ENCODE measurements around the gene MORF4L2.
"Not testable (repeated sequence)": the region's sequence is repeated elsewhere in the genome, so short reads cannot be mapped to it uniquely, and the experiment has no call there.

Gene MORF4L2

DNA sequence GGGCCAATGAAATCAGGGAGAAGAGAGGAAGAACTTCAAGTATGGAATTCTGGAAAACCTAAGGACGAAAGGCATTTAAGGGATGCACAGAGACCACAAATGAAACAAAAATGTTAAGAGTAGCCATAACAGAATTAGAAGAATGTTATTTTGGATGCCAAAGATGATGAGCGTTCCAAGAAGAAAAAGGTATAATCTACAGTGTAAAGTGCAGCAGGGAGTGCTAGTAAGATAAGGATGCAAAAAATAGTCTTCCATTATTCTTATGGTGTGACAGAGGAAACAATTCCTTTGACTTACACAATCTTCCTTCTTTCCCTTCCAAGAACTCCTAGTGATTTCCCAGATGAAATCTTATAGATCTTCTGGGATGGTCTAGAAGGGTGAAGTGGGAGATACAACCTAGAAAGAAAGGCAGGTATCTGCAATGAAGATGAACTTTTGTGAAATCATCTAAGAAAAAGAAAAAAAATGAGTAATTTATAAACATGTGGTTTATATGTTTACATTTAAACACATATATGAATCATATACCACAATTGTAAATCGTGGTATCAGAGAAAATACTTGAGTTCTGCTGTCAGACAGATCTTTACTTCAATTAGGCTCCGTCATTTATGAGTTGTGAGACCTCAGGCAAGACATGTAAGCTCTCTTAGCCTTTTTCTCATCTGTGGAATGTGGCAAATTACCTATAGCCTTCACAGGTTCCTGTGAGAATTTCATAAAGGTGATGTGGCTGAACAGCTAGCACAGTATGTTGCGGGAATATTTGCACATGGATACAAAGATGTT, 8.1 kb downstream of the MORF4L2 start:
- DNase-seq (ENCODE audit: low spot score) = no peak

DNA sequence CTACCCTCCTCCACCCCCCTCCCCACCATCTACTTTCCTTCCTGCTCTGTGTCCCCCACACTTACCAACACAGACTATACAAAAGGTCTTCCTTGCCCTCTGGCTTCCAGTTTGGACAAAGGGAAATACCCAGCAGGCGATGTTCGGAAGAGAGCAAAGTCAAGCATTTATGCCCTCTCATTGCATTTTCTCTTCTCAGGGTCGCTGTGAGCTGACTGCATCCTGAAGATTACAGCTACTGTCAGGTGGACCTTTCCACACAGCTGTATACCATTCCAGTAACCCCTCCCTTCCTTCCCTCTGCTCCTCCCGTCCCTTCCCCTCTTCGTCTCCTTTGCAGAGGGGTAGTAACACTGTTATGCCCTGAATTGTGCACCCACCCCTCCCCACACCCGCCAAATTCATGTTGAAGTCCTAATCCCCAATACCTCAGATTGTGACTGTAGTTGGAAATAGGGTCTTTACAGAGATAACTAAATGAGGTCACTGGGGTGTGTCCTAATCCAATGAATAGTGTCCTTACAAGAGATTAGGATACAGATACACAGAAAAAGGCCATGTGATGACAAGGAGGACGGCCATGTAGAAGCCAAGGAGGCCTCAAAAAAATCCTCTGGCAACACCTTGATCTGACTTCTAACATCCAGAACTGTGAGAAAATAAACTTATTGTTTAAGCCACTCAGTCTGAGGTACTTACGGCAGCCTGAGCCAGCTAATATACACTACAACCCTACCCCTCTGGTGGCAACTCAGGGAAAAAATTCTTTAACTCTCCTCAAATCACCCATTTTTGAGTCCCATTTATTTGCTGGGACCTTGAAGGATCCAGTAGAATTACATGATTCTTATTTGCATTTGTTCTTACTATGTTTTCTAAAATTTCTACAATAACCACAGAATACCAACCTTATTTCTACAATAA, 11.7 kb downstream of the MORF4L2 start:
- no peak for DNase-seq (ENCODE audit: low spot score)

DNA sequence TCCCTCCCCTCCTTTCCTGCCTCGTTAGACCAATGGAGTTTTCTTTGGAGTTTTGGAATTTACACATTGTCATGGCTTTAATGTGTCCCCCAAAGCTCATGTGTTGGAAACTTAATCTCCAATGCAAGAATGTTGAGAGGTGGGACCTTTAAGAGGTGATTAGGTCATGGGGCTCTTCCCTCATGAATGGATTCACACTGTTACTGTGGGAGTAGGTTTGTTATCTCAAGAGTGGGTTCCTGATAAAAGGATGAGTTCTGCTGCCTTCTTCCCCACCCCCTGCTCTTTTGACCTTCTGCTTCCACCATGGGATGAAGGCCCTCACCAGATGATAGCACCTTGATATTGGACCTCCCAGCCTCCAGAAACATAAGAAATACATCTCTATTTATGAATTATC, 16.8 kb downstream of the MORF4L2 start:
- no peak for DNase-seq (ENCODE audit: low spot score)

DNA sequence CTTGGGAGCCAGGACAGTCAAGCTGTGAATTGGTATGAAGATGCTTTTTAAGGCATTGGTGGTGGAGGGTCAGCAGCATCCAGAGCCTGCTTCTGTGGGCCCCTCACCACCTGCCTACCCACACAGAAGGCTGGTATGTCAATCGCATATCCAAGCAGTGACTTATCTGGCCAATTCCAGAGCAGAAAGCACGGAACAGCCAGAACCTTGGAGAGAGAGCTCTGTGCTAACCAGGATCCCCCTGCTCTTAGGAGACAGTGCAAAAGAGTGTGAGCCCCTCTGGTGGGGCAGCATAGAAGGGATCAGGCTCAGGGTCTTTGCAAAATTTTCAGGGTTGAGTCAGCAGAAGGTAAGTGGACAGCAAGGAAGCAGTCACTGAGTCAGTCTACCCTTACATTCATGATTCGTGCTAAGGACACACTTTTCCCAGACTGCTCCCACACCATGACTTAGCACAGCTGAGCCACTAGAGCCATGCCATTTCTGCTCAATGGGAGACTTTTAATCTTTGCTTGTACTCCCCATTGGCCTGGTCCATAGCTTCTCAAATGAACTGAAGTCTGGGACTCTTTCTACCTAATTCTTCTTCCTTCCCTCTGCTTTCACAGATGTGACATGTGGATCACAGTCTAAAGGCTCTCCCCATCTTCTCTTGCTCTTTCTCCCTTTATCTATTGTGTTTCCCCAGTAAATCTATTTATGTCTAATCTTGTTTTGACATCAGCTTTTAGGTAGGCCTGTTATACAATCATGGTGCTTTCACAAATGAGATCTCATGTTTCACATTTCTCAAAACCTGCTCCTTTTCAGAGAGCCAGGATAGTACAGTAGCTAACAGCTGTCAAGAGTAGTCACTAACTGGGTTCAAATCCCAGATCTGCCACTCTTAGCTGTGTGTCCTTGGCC, 20.0 kb downstream of the MORF4L2 start:
- DNase-seq (ENCODE audit: low spot score) = no peak

DNA sequence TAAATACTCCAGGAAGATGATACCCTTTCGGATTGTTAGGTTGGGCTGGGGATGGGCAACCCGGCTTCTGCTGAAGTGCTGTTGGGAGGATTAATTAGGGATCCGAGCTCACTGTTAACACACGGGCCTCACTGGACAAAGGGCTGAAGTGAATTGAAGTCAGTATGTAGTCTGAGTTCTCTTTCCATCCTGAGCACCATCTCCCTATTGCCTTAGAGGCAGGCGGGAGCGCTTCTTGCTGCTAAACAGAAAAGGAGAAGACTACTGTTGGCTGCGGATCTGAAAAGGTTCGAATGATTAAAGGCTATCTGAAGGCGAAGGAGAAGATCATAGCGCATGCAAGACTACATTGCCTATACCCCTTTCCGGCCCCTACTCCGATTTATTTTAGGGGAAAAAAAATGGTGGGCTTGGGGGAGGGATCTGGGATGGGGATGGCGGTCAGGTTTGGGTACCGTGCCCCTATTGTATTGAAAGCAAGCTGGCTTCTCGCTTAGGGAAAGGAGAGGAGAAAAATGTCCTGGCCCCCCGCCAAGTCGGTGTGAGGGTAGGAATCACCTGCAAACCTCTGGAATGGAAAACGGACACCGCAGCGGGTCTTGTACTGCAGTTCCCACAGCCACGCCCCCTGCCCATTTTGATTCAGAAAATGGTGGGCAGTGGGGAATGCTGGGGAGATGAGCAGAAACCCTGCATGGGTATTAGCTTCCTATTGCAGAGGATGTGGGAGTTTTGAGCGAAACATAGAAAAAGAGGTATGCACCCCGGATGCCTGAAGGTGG, 22.3 kb downstream of the MORF4L2 start:
- peak; percentile 49 for DNase-seq (ENCODE audit: low spot score)

DNA sequence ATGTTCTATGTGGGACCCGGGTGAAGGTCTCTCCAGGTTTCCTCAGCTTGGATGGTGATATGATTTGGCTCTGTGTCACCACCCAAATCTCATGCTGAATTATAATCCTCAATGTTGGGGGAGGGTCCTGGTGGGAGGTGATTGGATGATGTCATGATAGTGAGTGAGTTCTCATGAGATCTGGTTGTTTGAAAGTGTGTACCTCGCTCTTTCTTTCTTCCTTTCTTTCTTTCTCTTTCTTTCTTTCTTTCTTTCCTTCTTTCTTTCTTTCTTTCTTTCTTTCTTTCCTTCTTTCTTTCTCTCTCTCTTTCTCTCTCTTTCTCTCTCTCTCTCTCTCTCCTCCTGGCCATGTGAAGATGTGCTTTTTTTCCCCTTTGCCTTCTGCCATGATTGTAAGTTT, 27.0 kb downstream of the MORF4L2 start:
- not testable (repeated sequence) for DNase-seq (ENCODE audit: low spot score)

DNA sequence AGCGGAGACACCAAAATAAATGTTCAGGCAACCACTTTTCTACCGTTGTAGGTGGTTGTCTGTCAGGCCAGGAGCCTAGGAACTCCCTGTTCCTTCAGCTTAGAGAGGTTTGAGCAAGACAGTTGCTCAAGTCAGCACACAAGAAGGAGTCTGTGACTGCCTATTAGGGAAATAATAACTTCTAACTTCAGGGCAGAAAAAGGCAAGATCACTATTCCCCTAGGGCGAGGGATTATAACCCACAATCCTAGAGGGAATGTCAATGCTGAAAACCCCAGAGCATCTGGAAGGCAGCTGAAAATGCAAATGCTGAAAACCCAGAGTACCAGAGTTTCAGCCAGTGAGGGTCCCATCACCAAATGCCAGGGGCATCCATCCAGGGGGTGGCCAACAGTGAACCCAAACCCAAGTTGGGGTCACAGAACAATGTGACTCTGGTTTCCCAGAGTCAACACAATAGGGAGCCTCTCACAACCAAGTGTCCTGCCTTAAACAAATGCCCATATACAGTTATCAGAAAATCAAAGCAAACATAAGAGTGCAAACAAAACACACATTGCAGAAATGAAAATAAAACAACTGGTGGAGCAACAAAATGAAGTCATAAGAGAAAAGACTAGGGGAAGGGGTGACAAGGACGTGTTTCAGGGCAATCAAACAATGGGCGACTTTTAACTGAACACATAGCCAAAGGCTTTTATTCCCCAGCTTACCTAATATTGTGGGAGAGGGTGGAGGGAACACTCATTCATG, 27.6 kb downstream of the MORF4L2 start:
- no peak for DNase-seq (ENCODE audit: low spot score)

DNA sequence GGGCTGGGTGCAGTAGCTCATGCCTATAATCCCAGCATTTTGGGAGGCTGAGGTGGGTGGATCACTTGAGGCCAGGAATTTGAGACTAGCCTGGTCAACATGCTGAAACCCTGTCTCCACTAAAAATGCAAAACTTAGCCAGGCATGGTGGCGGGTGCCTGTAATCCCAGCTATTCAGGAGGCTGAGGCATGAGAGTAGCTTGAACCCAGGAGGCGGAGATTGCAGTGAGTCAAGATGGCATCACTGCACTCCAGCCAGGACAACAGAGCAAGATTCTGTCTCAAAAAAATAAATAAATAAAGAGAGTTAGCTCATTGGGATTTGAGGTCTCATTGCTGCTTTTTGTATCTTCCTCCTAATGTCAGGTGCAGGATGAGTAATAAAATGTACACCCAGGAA, 29.4 kb downstream of the MORF4L2 start:
- not testable (repeated sequence) for DNase-seq (ENCODE audit: low spot score)

DNA sequence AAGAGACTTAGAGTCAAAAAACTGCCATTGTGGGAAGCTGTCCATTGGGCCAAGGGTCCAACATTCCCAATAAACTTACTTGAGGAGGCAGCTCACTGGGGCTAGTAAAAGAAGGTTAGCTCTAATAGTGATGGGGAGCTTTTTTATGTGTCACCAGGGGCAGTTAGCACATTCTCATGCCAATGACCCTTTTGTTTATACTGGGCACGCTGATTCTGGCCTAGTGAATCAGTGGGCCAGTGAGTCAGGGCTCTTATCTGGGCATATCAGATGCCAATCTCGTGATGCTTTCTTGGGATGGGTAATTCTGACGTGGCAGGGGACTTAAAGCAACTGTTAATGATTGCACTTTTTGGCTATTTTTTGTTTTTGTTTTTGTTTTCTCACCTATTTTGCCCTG, 29.9 kb downstream of the MORF4L2 start:
- DNase-seq (ENCODE audit: low spot score) = no peak

DNA sequence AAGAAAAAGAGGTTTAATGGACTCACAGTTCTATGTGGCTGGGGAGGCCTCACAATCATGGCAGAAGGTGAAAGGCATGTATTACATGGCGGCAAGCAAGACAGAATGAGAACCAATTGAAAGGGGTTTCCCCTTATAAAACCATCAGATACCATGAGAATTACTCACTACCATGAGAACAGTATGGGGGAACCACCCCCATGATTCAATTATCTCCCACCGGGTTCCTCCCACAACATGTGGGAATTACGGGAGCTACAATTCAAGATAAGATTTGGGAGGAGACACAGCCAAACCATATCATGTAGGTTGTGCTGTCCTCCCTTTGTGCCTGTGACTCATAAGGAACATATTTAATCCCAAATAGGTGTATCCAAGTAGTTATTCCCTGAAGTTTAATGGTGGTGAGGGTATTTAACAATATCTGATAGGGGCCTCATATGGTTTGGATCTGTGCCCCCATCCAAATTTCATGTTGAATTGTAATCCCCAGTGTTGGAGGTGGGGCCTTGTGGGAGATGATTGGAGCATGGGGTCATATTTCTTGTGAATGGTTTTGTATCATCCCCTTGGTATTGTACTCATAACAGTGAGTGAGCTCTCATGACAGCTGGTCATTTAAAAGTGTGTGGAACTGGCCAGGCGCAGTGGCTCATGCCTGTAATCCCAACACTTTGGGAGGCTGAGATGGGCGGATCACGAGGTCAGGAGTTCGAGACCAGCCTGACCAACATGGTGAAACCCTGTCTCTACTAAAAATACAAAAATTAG, 31.1 kb downstream of the MORF4L2 start:
- not testable (repeated sequence) for DNase-seq (ENCODE audit: low spot score)

DNA sequence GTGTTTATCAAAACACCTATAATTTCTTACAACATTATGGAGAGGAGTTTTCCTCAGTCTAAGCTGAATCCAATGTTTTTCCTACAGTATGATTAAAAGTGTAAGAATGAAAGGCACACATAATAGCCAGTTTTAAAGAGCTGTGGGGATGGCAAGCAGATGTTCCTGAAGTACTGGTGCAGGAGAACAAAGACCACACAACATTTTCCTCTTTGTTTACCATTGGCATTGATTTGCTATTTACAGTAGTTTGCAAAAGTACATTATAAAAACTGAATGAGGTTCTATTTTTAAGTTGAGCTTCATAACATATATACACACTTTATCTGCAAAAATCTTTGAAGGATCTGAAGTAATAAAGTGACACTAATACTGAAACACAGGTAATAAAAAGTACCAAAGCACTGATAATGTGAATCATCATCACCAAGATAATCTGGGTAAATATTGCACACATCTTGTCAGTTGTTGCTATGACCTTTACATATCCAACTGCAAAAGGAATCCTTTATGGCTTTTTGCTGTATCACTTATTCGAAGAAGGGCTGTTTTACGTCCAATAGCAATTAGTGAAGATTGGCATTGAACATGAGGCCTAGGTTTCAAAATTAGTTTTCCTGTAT, 35.2 kb downstream of the MORF4L2 start:
- no peak for DNase-seq (ENCODE audit: low spot score)

DNA sequence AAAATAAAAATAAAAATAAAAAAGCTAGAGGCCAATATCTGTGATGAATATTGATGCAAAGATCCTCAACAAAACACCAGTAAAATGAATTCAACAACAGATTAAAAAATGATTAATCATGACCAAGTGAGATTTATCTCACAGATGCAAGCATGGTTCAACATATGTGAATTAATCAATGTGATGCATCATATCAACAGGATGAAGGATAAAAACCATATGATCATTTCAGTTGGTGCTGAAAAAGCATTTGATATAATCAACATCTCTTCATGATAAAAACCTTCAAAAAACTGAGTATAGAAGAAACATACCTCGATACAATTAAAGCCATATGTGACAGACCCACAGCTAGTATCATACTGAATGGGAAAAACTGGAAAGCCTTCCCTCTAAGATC, 38.9 kb downstream of the MORF4L2 start:
- DNase-seq (ENCODE audit: low spot score) = no peak

DNA sequence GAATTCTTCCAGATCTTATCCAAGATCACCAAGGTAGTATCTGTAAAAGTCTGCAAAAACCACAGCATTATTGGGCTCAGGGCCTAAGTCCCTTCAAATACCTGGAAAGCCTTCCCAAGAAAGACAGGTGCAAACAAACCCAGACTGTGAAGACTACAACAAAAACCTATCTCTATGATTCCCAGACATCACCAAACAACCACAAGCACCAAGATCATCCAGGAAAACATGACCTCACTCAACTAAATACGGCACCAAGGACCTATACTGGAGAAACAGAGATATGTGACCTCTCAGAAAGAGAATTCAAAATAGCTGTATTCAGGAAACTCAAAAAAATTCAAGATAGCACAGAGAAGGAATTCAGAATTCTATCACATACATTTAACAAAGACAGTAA, 42.4 kb downstream of the MORF4L2 start:
- DNase-seq (ENCODE audit: low spot score) = no peak

DNA sequence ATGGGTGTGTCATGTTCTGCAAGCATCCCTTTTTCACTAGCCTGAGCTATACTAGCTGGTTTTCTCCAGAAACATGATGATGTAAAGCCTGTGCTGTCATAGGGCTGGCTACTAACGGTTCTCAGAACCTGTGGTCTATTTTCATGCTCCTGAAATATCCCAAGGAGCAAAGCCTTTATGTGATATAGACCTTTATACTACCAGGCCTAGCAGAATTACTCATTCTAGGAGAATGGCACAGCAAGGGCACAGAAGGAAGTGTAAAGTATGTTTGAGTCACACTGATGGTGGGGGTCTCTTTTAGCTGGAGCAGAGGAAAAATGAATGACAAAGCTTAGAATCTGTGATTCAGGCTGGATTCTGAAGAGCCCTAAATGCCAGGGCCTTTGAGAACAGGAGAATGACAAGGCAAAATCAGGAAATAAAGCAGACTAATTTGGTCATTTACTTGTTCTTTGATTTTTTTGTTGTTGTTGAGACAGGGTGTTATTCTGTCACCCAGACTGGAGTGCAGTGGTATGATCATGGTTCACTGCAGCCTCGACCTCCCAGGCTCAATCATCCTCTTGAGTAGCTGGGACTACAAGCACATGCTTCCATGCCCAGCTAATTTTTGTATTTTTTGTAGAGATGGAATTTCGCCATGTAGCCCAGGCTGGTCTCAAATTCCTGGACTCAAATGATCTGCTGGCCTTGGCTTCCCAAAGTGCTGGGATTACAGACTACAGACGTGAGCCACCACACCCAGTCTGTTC, 45.9 kb downstream of the MORF4L2 start:
- no peak for DNase-seq (ENCODE audit: low spot score)

DNA sequence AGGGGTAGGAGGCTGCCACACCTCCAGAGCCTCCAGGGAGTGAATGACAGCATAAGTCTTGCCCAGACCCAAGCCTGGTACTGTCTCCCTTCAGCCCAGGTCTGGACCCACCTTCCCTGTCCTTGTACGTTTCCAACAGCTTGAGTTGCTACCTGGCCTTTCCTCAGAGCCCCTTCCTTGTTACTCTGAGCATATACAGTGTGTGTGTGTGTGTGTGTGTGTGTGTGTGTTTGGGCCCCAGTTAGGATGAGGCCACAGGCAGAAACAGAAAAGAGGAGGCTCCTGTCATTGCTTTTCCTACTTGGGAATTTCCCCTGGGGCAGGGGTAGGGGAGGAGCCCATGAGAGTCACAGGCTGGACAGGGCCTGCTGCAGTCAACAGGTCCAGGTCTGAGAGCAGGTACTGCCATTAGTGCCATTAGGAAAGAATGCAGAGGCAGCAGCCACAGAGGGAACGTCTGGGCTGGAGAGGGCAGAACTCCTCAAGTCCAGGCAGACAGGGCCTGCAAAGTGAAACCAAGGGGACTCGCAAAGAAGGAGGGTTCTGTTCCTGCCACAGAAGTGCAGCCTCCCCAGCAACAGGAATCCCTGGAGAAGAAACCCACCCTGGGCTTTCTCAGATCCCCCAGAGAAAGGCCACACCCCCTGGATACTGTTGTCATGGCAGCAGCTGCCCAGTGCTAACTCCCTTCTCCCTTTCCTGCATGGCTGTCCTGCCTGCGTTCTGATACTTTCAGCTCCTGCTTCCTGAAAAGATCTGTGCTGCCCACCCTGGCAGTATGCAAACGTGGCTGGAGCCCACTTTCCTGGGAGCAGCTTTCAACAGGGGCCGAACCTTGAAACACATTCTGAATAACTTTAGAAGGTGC, 47.8 kb downstream of the MORF4L2 start:
- DNase-seq (ENCODE audit: low spot score) = peak; percentile 88

DNA sequence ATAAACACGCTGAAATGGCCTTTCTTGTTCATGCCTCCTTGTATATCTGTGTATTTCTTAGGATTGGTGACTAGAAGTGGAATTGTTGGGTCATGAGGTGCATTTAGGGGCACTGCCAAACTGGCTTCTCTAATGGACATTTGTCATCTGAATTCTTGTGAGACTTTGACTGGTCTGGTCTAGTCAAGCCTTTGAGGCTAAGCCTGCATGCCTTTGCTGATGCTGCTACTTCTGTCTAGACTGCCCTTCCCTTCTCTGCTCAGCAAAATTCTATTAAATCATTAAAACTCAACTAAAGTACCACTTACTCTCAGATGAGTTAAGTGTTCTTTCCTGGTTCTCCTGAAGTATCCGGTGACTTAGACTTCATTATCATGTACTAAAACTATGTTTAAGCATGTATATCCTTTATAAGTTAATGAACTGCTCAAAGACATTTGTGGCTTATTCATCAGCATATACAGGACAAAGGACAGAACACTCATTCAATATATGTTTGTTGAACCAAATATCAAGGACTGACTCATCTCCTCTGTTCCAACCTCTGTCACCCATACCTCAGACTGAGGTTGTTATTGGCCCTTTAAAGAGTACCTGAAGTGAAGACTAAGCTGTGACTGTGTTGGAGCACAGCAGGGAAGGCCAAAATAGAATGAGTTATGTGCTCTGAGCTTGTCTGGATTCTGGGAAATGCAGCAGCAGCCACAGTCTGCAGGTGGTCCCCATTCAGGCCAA, 48.7 kb downstream of the MORF4L2 start:
- no peak for DNase-seq (ENCODE audit: low spot score)

DNA sequence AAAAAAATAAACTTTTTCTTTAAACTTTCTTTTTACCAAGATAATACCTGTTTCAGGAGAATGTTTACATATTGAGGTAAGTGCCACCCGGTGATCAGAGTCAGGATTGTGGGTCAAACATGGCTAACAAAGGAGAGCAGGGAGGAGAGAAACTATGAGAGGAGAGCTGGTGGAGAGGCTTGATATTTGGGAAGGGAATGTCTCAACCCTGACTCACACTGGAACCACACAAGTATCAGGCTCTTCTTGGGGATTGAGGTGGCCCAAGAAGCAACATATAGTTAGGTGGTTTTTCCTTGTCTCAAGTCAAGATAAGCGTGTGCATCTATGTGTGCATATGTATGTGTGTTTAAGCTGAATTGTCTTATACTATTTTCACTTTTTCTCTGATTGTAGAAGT, 51.1 kb downstream of the MORF4L2 start:
- DNase-seq (ENCODE audit: low spot score) = no peak
